Heart right ventricle (tissue), 16 donors: ENCODE results near the gene HOMEZ. TPM values are rescaled to one million over a fixed set of nuclear protein-coding genes. Genes with fewer than 3 reads are reported as not detected.
"Not testable (repeated sequence)": the region's sequence is repeated elsewhere in the genome, so short reads cannot be mapped to it uniquely, and the experiment has no call there.

Source experiments
- ATAC-seq, 8 donors: fragments of 200-7000 bp; cut with Tn5 transposase; one replicate each; pipeline ENCODE4 v1.9.1; 2020; ENCODE audit warnings: mild to moderate bottlenecking in 8 of 8, moderate library complexity in 8 of 8, moderate number of reproducible peaks in 1 of 8
- DNase-seq, 2 donors: peaks; one replicate each; pipeline ENCODE4 v3.0.0-alpha.2; 2020
- H3K27ac ChIP-seq, 10 donors: fragments of 200-600 bp; sonication (generic) in 2 of 10; one replicate each; pipeline versions ENCODE4 v1.5.0 to v1.8.0; 2020 to 2022; ENCODE audit warnings: mild to moderate bottlenecking in 3 of 10
- H3K27me3 ChIP-seq, 7 donors: fragments of 200-600 bp; one replicate each; pipeline ENCODE4 v1.8.0; 2021 to 2022; ENCODE audit warnings: mild to moderate bottlenecking in 2 of 7
- H3K36me3 ChIP-seq, 9 donors: fragments of 200-600 bp; sonication (generic) in 1 of 9; one replicate each; pipeline versions ENCODE4 v1.5.0 to v1.8.0; 2020 to 2022; ENCODE audit warnings: mild to moderate bottlenecking in 2 of 9
- H3K4me1 ChIP-seq, 9 donors: fragments of 200-600 bp; sonication (generic) in 1 of 9; one replicate each; pipeline versions ENCODE4 v1.5.0 to v1.8.0; 2020 to 2022; ENCODE audit warnings: mild to moderate bottlenecking in 4 of 9
- H3K4me3 ChIP-seq, 10 donors: fragments of 200-600 bp; sonication (generic) in 2 of 10; one replicate each; pipeline versions ENCODE4 v1.5.0 to v1.8.0; 2020 to 2022; ENCODE audit warnings: mild to moderate bottlenecking in 7 of 10, moderate library complexity in 2 of 10
- H3K9me3 ChIP-seq, 11 donors: fragments of 200-600 bp in 10 of 11; sonication (generic) in 2 of 11; one replicate each; pipeline versions ENCODE4 v1.5.0 to v1.8.0; 2013 to 2022; ENCODE audit warnings: mild to moderate bottlenecking in 2 of 11, control low read depth in 1 of 11, moderate library complexity in 1 of 11
- CTCF ChIP-seq, 9 donors: fragments of 200-600 bp; sonication (generic) in 2 of 9; IDR thresholded peaks; one replicate each; pipeline versions ENCODE4 v1.5.0 to v1.8.0; 2021 to 2022; ENCODE audit warnings: antibody characterized with exemption in 9 of 9, mild to moderate bottlenecking in 5 of 9, moderate library complexity in 1 of 9
- WGBS, 2 donors: extraction: QIAGEN DNeasy Blood & Tissue Kit; methylation state at CpG; one replicate each; pipeline ENCODE4 v1.1.7; 2013; ENCODE audit warnings: inconsistent platforms in 1 of 2; 5-methylcytosine and 5-hydroxymethylcytosine counted together
- intact Hi-C, 10 donors: fragments of 100-400 bp; cut with DNase I; formaldehyde crosslinking; loops; one replicate each; pipeline versions ENCODE4 v1.11.1 to v1.14.2; 2022
- polyA plus RNA-seq, 2 donors: library from polyadenylated mRNA; stranded (reverse); fragments of 200-250 nt; gene quantifications; one replicate each; pipeline ENCODE4 v1.2.3, GENCODE V29; 2013
- total RNA-seq, 10 donors: library from RNA; stranded (reverse); fragmentation: NEBNext Ultra II Directional in 3 of 10; extraction: Animal tissue kit (Norgen Biotek cat#: 25700) in 3 of 10; gene quantifications; one replicate each; pipeline versions ENCODE4 v1.2.1 to v1.2.4, GENCODE V29; 2021 to 2023
- donor health status: Arrhythmogenic right ventricular cardiomyopathy.
- donor health status: ischemic (EF 13 %, LVEDD 7.1; RV severe dilation, severe dysfunction).
- donor health status: healthy with polysubstance abuse.
- donor health status: DM: no; HTN: yes; CAD: no.
- donor health status: DM: no; HTN: no; CAD: no.
- donor health status: ischemic (EF 25% LVEDD 6.9; RV normal size, moderate dysfunction).
- donor health status: ischemic (EF 25% LVEDD 5.7; RV mildly dilated, moderate dysfunction).
- donor health status: healthy.
- donor health status: DM: yes; HTN: yes; CAD: no.
- donor health status: Ischemic cardiomyopathy.
- donor health status: ischemic (EF 35%, LVEDD 5.7; RV mildly dilated, moderate dysfunction).
- donor health status: nonischemic (EF 11% LVEDD 7.7; RV severe dilation, severe dysfunction).
- donor health status: DM: yes; HTN: yes; CAD: no.
- donor health status: PGD.
- donor health status: ischemic (EF 29% LVEDD 5.4; RV normal size, mild dysfunction).
- donor health status: nonischemic (EF 23%, LVEDD 6.1; RV moderate dilation, normal function).

HOMEZ gene
- total and polyA plus RNA-seq, 12 donors = 5.7 to 13.4 (median 9.1) TPM

GRCh38 chr14:23227566-23227965 is 58.4 kb downstream of the HOMEZ start:
- H3K27me3 ChIP-seq = no peaks in the 10 kb centered on the region
- no peak for TF ChIP-seq CTCF (IDR thresholded peaks at IDR 0.05)
- H3K27ac ChIP-seq = no peak overlapping the region
- H3K36me3 ChIP-seq = no peaks in the 10 kb centered on the region
- ATAC-seq (no peak), DNase-seq (no peak)
- 58 to 71% methylated on average over 4 of the region's 4 CpGs for WGBS, 2 donors
- intact Hi-C loops = no loop called here
- no peak overlapping the region for H3K4me3 ChIP-seq
- peaks cover 0 to 4% (median 0%) of the 10 kb centered on the region in 9 donors for H3K4me1 ChIP-seq
- H3K9me3 ChIP-seq = peaks cover 0 to 14% (median 0%) of the 10 kb centered on the region in 11 donors

- H3K27ac ChIP-seq, ATAC-seq, H3K27me3 ChIP-seq, H3K4me1 ChIP-seq, H3K4me3 ChIP-seq, intact Hi-C loops, H3K36me3 ChIP-seq, DNase-seq: not testable (repeated sequence)
- WGBS, 2 donors = 76 to 87% methylated on average over 1 of the region's 1 CpG
- H3K9me3 ChIP-seq = peaks cover 0 to 10% (median 0%) of the 10 kb centered on the region in 11 donors
Observed at GRCh38 chr14:23224958-23225357, 61.0 kb downstream of the HOMEZ start.

Other genes starting within 250 kb of the HOMEZ start
- gene PSMB11, start 243.9 kb downstream of the HOMEZ start, total RNA-seq = not detected
- gene PSMB11, start 243.9 kb downstream of the HOMEZ start, polyA plus RNA-seq = not detected
- gene CDH24, start 228.6 kb downstream of the HOMEZ start, total RNA-seq = 1 to 10 TPM in 7 of 10 donors, under 1 TPM in 3; 0.57 to 4.4 (median 1.3) TPM
- 1 to 10 TPM; 1.9 to 9.1 TPM for gene CDH24, start 228.6 kb downstream of the HOMEZ start, polyA plus RNA-seq
- gene ACIN1, start 191.0 kb downstream of the HOMEZ start, total RNA-seq = 10 to 100 TPM; 60.2 to 79.7 (median 68.0) TPM
- 100 to 1,000 TPM in 1 of 2 donors, 10 to 100 TPM in 1; 35.7 to 119 TPM for gene ACIN1, start 191.0 kb downstream of the HOMEZ start, polyA plus RNA-seq
- gene C14orf119, start 190.6 kb downstream of the HOMEZ start, total RNA-seq = 10 to 100 TPM; 22.3 to 35.9 (median 28.4) TPM
- 10 to 100 TPM in 1 of 2 donors, 1 to 10 TPM in 1; 9.8 to 43.3 TPM for gene C14orf119, start 190.6 kb downstream of the HOMEZ start, polyA plus RNA-seq
- not detected for gene CIROP, start 181.1 kb downstream of the HOMEZ start, total RNA-seq
- not detected for gene CIROP, start 181.1 kb downstream of the HOMEZ start, polyA plus RNA-seq
- gene CEBPE, start 166.9 kb downstream of the HOMEZ start, total RNA-seq = under 1 TPM in 1 of 10 donors, not detected in 9; 0.53 TPM
- under 1 TPM in 1 of 2 donors, not detected in 1; 0.07 TPM for gene CEBPE, start 166.9 kb downstream of the HOMEZ start, polyA plus RNA-seq
- gene SLC7A8, start 102.5 kb downstream of the HOMEZ start, total RNA-seq = 10 to 100 TPM in 4 of 10 donors, 1 to 10 TPM in 6; 5.9 to 14.8 (median 9.6) TPM
- 10 to 100 TPM in 1 of 2 donors, 1 to 10 TPM in 1; 7.8 to 14.9 TPM for gene SLC7A8, start 102.5 kb downstream of the HOMEZ start, polyA plus RNA-seq
- not detected for gene RNF212B, start 48.2 kb downstream of the HOMEZ start, total RNA-seq
- not detected for gene RNF212B, start 48.2 kb downstream of the HOMEZ start, polyA plus RNA-seq
- gene PPP1R3E, start 16.7 kb upstream of the HOMEZ start, total RNA-seq = 1 to 10 TPM; 4.5 to 9.3 (median 6.6) TPM
- 10 to 100 TPM in 1 of 2 donors, 1 to 10 TPM in 1; 2.3 to 20.6 TPM for gene PPP1R3E, start 16.7 kb upstream of the HOMEZ start, polyA plus RNA-seq
- gene BCL2L2, start 20.7 kb upstream of the HOMEZ start, total RNA-seq = 10 to 100 TPM; 33.3 to 44.9 (median 38.2) TPM
- 10 to 100 TPM; 16.8 to 22.4 TPM for gene BCL2L2, start 20.7 kb upstream of the HOMEZ start, polyA plus RNA-seq
- gene PABPN1, start 35.3 kb upstream of the HOMEZ start, total RNA-seq = 10 to 100 TPM; 57.0 to 96.1 (median 67.8) TPM
- 100 to 1,000 TPM in 1 of 2 donors, 10 to 100 TPM in 1; 67.0 to 196 TPM for gene PABPN1, start 35.3 kb upstream of the HOMEZ start, polyA plus RNA-seq
- gene SLC22A17, start 66.8 kb upstream of the HOMEZ start, total RNA-seq = 10 to 100 TPM in 4 of 10 donors, 1 to 10 TPM in 6; 4.8 to 18.9 (median 9.6) TPM
- gene SLC22A17, start 66.8 kb upstream of the HOMEZ start, polyA plus RNA-seq = 10 to 100 TPM in 1 of 2 donors, 1 to 10 TPM in 1; 9.9 to 10.6 TPM
- gene EFS, start 79.0 kb upstream of the HOMEZ start, total RNA-seq = 1 to 10 TPM; 1.1 to 3.7 (median 2.2) TPM
- 1 to 10 TPM; 3.7 to 6.0 TPM for gene EFS, start 79.0 kb upstream of the HOMEZ start, polyA plus RNA-seq
- gene IL25, start 86.7 kb upstream of the HOMEZ start, total RNA-seq = under 1 TPM in 1 of 10 donors, not detected in 9; 0.29 TPM
- gene IL25, start 86.7 kb upstream of the HOMEZ start, polyA plus RNA-seq = not detected
- under 1 TPM in 3 of 10 donors, not detected in 7; 0.32 to 0.53 (median 0.49) TPM for gene CMTM5, start 90.9 kb upstream of the HOMEZ start, total RNA-seq
- 1 to 10 TPM; 2.9 to 5.3 TPM for gene CMTM5, start 90.9 kb upstream of the HOMEZ start, polyA plus RNA-seq
- 1,000 to 10,000 TPM in 2 of 10 donors, 100 to 1,000 TPM in 6, 10 to 100 TPM in 2; 76.6 to 7,525 (median 125) TPM for gene MYH6, start 122.1 kb upstream of the HOMEZ start, total RNA-seq
- gene MYH6, start 122.1 kb upstream of the HOMEZ start, polyA plus RNA-seq = 1,000 to 10,000 TPM; 3,967 to 5,106 TPM
- gene MYH7, start 149.5 kb upstream of the HOMEZ start, total RNA-seq = over 10,000 TPM in 9 of 10 donors, 1,000 to 10,000 TPM in 1; 7,779 to 22,607 (median 19,145) TPM
- gene MYH7, start 149.5 kb upstream of the HOMEZ start, polyA plus RNA-seq = 1,000 to 10,000 TPM in 1 of 2 donors, 100 to 1,000 TPM in 1; 641 to 7,351 TPM
- 10 to 100 TPM; 14.4 to 20.9 (median 17.2) TPM for gene NGDN, start 183.6 kb upstream of the HOMEZ start, total RNA-seq
- 10 to 100 TPM; 22.2 to 40.5 TPM for gene NGDN, start 183.6 kb upstream of the HOMEZ start, polyA plus RNA-seq